HPDE6-E6E7 (cell line): ENCODE measurements around the gene PIK3CG.
"Not testable (repeated sequence)": the region's sequence is repeated elsewhere in the genome, so short reads cannot be mapped to it uniquely, and the experiment has no call there.

Experiments
- DNase-seq: peaks from one replicate; pipeline ENCODE4 v3.0.0; 2011; ENCODE audit warnings: missing footprints; ENCODE audit errors: extremely low spot score

PIK3CG gene

GRCh38 chr7:106887421-106887820, 22.3 kb downstream of the PIK3CG start:
- no peak for DNase-seq

GRCh38 chr7:106888204-106888603, 23.1 kb downstream of the PIK3CG start:
- DNase-seq: no peak

- no peak for DNase-seq
Measured at GRCh38 chr7:106890952-106891351, 25.9 kb downstream of the PIK3CG start.

- no peak for DNase-seq
Measured at GRCh38 chr7:106891548-106892410, 26.7 kb downstream of the PIK3CG start.

GRCh38 chr7:106893591-106893990, 28.5 kb downstream of the PIK3CG start:
- no peak for DNase-seq

- no peak for DNase-seq
Measured at GRCh38 chr7:106895246-106895864, 30.3 kb downstream of the PIK3CG start.

- DNase-seq: no peak
Measured at GRCh38 chr7:106896231-106896630, 31.1 kb downstream of the PIK3CG start.

GRCh38 chr7:106897553-106897952, 32.5 kb downstream of the PIK3CG start:
- not testable (repeated sequence) for DNase-seq

GRCh38 chr7:106898967-106899366, 33.9 kb downstream of the PIK3CG start:
- DNase-seq: not testable (repeated sequence)

- DNase-seq: no peak
Measured at GRCh38 chr7:106901828-106902441, 36.9 kb downstream of the PIK3CG start.

- no peak for DNase-seq
Measured at GRCh38 chr7:106905734-106906133, 40.7 kb downstream of the PIK3CG start.

- no peak for DNase-seq
Measured at GRCh38 chr7:106911959-106912358, 46.9 kb downstream of the PIK3CG start.

- DNase-seq: no peak
Measured at GRCh38 chr7:106914018-106914607, 49.0 kb downstream of the PIK3CG start.

- DNase-seq: no peak
Measured at GRCh38 chr7:106915407-106915806, 50.3 kb downstream of the PIK3CG start.

GRCh38 chr7:106915873-106916272, 50.8 kb downstream of the PIK3CG start:
- DNase-seq: no peak

- DNase-seq: no peak
Measured at GRCh38 chr7:106916679-106917078, 51.6 kb downstream of the PIK3CG start.

GRCh38 chr7:106918991-106919390, 53.9 kb downstream of the PIK3CG start:
- no peak for DNase-seq

- DNase-seq: not testable (repeated sequence)
Measured at GRCh38 chr7:106924468-106924867, 59.4 kb downstream of the PIK3CG start.

- DNase-seq: no peak
Measured at GRCh38 chr7:106926892-106927291, 61.8 kb downstream of the PIK3CG start.

GRCh38 chr7:106927536-106927935, 62.5 kb downstream of the PIK3CG start:
- DNase-seq: no peak

GRCh38 chr7:106929616-106930015, 64.5 kb downstream of the PIK3CG start:
- DNase-seq: not testable (repeated sequence)

GRCh38 chr7:106936236-106936635, 71.2 kb downstream of the PIK3CG start:
- no peak for DNase-seq
